ENCODE results near the gene TYW3. TPM values are rescaled to one million over a fixed set of nuclear protein-coding genes. Genes with fewer than 3 reads are reported as not detected.

Gene TYW3
- total RNA-seq, 1 donor from 2014 or later = 32.6 TPM

GRCh38 chr1:74772945-74773344, 40.0 kb downstream of the TYW3 start:
- no peak overlapping the region for H3K4me3 Mint-ChIP-seq (ENCODE audit: low read depth)
- peaks cover 2% of the 10 kb centered on the region for H3K27me3 Mint-ChIP-seq (ENCODE audit: low read depth)
- H3K4me1 Mint-ChIP-seq (ENCODE audit: low read depth) = no peaks in the 10 kb centered on the region
- intact Hi-C loops (cut with micrococcal nuclease) = loop anchor here (10.0 kb wide), 1 partner anchor 362 kb away; the partner anchor contains the start of gene LHX8
- H3K36me3 Mint-ChIP-seq (ENCODE audit: low read depth) = no peaks in the 10 kb centered on the region
- no peak for DNase-seq (ENCODE audit: low spot score)
- no peaks in the 10 kb centered on the region for H3K9me3 Mint-ChIP-seq
- no peak overlapping the region for H3K27ac Mint-ChIP-seq

- H3K4me3 Mint-ChIP-seq (ENCODE audit: low read depth) = no peak overlapping the region
- no peaks in the 10 kb centered on the region for H3K4me1 Mint-ChIP-seq (ENCODE audit: low read depth)
- no peak for DNase-seq (ENCODE audit: low spot score)
- no peaks in the 10 kb centered on the region for H3K36me3 Mint-ChIP-seq (ENCODE audit: low read depth)
- intact Hi-C loops (cut with micrococcal nuclease) = loop anchor here (10.0 kb wide), 1 partner anchor 361 kb away; the partner anchor contains the start of gene LHX8
- no peaks in the 10 kb centered on the region for H3K9me3 Mint-ChIP-seq
- H3K27me3 Mint-ChIP-seq (ENCODE audit: low read depth) = peaks cover 5% of the 10 kb centered on the region
- no peak overlapping the region for H3K27ac Mint-ChIP-seq
Observed at GRCh38 chr1:74773582-74773981, 40.6 kb downstream of the TYW3 start.

- intact Hi-C loops (cut with micrococcal nuclease) = loop anchor here (10.0 kb wide), 1 partner anchor 359 kb away; the partner anchor contains the start of gene LHX8
- DNase-seq (ENCODE audit: low spot score) = no peak
- Mint-ChIP-seq H3K27ac (no peak overlapping the region), H3K4me1 (ENCODE audit: low read depth) (no peaks in the 10 kb centered on the region), H3K9me3 (no peaks in the 10 kb centered on the region), H3K36me3 (ENCODE audit: low read depth) (no peaks in the 10 kb centered on the region), H3K27me3 (ENCODE audit: low read depth) (peaks cover 8% of the 10 kb centered on the region), H3K4me3 (ENCODE audit: low read depth) (no peak overlapping the region)
Observed at GRCh38 chr1:74775735-74776134, 42.8 kb downstream of the TYW3 start.

GRCh38 chr1:74777525-74777924, 44.6 kb downstream of the TYW3 start:
- no peak for DNase-seq (ENCODE audit: low spot score)
- Mint-ChIP-seq H3K4me1 (ENCODE audit: low read depth) (no peaks in the 10 kb centered on the region), H3K4me3 (ENCODE audit: low read depth) (no peak overlapping the region), H3K36me3 (ENCODE audit: low read depth) (no peaks in the 10 kb centered on the region), H3K27ac (no peak overlapping the region), H3K9me3 (no peaks in the 10 kb centered on the region), H3K27me3 (ENCODE audit: low read depth) (peaks cover 6% of the 10 kb centered on the region)
- intact Hi-C loops (cut with micrococcal nuclease) = loop anchor here (10.0 kb wide), 1 partner anchor 357 kb away; the partner anchor contains the start of gene LHX8

GRCh38 chr1:74779750-74780149, 46.8 kb downstream of the TYW3 start:
- H3K9me3 Mint-ChIP-seq = no peaks in the 10 kb centered on the region
- no peak for DNase-seq (ENCODE audit: low spot score)
- intact Hi-C loops (cut with micrococcal nuclease) = loop anchor here (10.0 kb wide), 1 partner anchor 355 kb away; the partner anchor contains the start of gene LHX8
- H3K27me3 Mint-ChIP-seq (ENCODE audit: low read depth) = peaks cover 6% of the 10 kb centered on the region
- H3K4me3 Mint-ChIP-seq (ENCODE audit: low read depth) = no peak overlapping the region
- H3K4me1 Mint-ChIP-seq (ENCODE audit: low read depth) = no peaks in the 10 kb centered on the region
- no peak overlapping the region for H3K27ac Mint-ChIP-seq
- no peaks in the 10 kb centered on the region for H3K36me3 Mint-ChIP-seq (ENCODE audit: low read depth)

GRCh38 chr1:74780594-74780993, 47.6 kb downstream of the TYW3 start:
- Mint-ChIP-seq H3K36me3 (ENCODE audit: low read depth) (no peaks in the 10 kb centered on the region), H3K4me1 (ENCODE audit: low read depth) (no peaks in the 10 kb centered on the region), H3K27ac (no peak overlapping the region), H3K27me3 (ENCODE audit: low read depth) (peaks cover 6% of the 10 kb centered on the region), H3K9me3 (no peaks in the 10 kb centered on the region), H3K4me3 (ENCODE audit: low read depth) (no peak overlapping the region)
- no peak for DNase-seq (ENCODE audit: low spot score)
- intact Hi-C loops (cut with micrococcal nuclease) = no loop called here

GRCh38 chr1:74785944-74786343, 53.0 kb downstream of the TYW3 start:
- H3K4me3 Mint-ChIP-seq (ENCODE audit: low read depth) = no peak overlapping the region
- DNase-seq (ENCODE audit: low spot score) = no peak
- no peak overlapping the region for H3K27ac Mint-ChIP-seq
- no peaks in the 10 kb centered on the region for H3K4me1 Mint-ChIP-seq (ENCODE audit: low read depth)
- no peaks in the 10 kb centered on the region for H3K27me3 Mint-ChIP-seq (ENCODE audit: low read depth)
- intact Hi-C loops (cut with micrococcal nuclease) = no loop called here
- no peaks in the 10 kb centered on the region for H3K9me3 Mint-ChIP-seq
- H3K36me3 Mint-ChIP-seq (ENCODE audit: low read depth) = no peaks in the 10 kb centered on the region

GRCh38 chr1:74790453-74790852, 57.5 kb downstream of the TYW3 start:
- H3K4me1 Mint-ChIP-seq (ENCODE audit: low read depth) = no peaks in the 10 kb centered on the region
- peaks cover 2% of the 10 kb centered on the region for H3K27me3 Mint-ChIP-seq (ENCODE audit: low read depth)
- DNase-seq (ENCODE audit: low spot score) = no peak
- intact Hi-C loops (cut with micrococcal nuclease) = no loop called here
- no peak overlapping the region for H3K4me3 Mint-ChIP-seq (ENCODE audit: low read depth)
- no peak overlapping the region for H3K27ac Mint-ChIP-seq
- H3K9me3 Mint-ChIP-seq = no peaks in the 10 kb centered on the region
- no peaks in the 10 kb centered on the region for H3K36me3 Mint-ChIP-seq (ENCODE audit: low read depth)

GRCh38 chr1:74791491-74791890, 58.5 kb downstream of the TYW3 start:
- Mint-ChIP-seq H3K36me3 (ENCODE audit: low read depth) (no peaks in the 10 kb centered on the region), H3K4me1 (ENCODE audit: low read depth) (no peaks in the 10 kb centered on the region), H3K27ac (no peak overlapping the region), H3K9me3 (no peaks in the 10 kb centered on the region), H3K27me3 (ENCODE audit: low read depth) (peaks cover 2% of the 10 kb centered on the region), H3K4me3 (ENCODE audit: low read depth) (no peak overlapping the region)
- no peak for DNase-seq (ENCODE audit: low spot score)
- intact Hi-C loops (cut with micrococcal nuclease) = no loop called here

- DNase-seq (ENCODE audit: low spot score) = no peak
- Mint-ChIP-seq H3K4me1 (ENCODE audit: low read depth) (no peaks in the 10 kb centered on the region), H3K4me3 (ENCODE audit: low read depth) (no peak overlapping the region), H3K36me3 (ENCODE audit: low read depth) (no peaks in the 10 kb centered on the region), H3K27ac (no peak overlapping the region), H3K9me3 (no peaks in the 10 kb centered on the region), H3K27me3 (ENCODE audit: low read depth) (no peaks in the 10 kb centered on the region)
- intact Hi-C loops (cut with micrococcal nuclease) = no loop called here
Observed at GRCh38 chr1:74799119-74799657, 66.2 kb downstream of the TYW3 start.

- no peaks in the 10 kb centered on the region for H3K36me3 Mint-ChIP-seq (ENCODE audit: low read depth)
- DNase-seq (ENCODE audit: low spot score) = no peak
- no peaks in the 10 kb centered on the region for H3K9me3 Mint-ChIP-seq
- no peak overlapping the region for H3K4me3 Mint-ChIP-seq (ENCODE audit: low read depth)
- no peaks in the 10 kb centered on the region for H3K27me3 Mint-ChIP-seq (ENCODE audit: low read depth)
- intact Hi-C loops (cut with micrococcal nuclease) = no loop called here
- no peaks in the 10 kb centered on the region for H3K4me1 Mint-ChIP-seq (ENCODE audit: low read depth)
- H3K27ac Mint-ChIP-seq = no peak overlapping the region
Observed at GRCh38 chr1:74811436-74812179, 78.7 kb downstream of the TYW3 start.

- intact Hi-C loops (cut with micrococcal nuclease) = no loop called here
- Mint-ChIP-seq H3K27me3 (ENCODE audit: low read depth) (no peaks in the 10 kb centered on the region), H3K9me3 (no peaks in the 10 kb centered on the region), H3K4me3 (ENCODE audit: low read depth) (no peak overlapping the region), H3K36me3 (ENCODE audit: low read depth) (no peaks in the 10 kb centered on the region), H3K4me1 (ENCODE audit: low read depth) (no peaks in the 10 kb centered on the region), H3K27ac (no peak overlapping the region)
- DNase-seq (ENCODE audit: low spot score) = no peak
Observed at GRCh38 chr1:74812180-74812541, 79.2 kb downstream of the TYW3 start.

All from activated T-helper 2 cell treated with anti-CD3 and anti-CD28 coated beads, Interferon-gamma antibody, Interleukin-2, Interleukin-4, amounts not matched to agents 10 μg/mL and 5 μg/mL and 100 μg/mL, durations not matched to agents 14 hours and 24 hours and 36 hours (primary cell).